ENCODE measurements around the gene EML6. TPM values are rescaled to one million over a fixed set of nuclear protein-coding genes. Genes with fewer than 3 reads are reported as not detected.

EML6 gene
- total RNA-seq = 0.58 and 1.1 TPM in 2 replicates

GRCh38 chr2:54723131-54723995 lies at the start of gene EML6:
Gene EML6 (plus strand): TSS chr2:54723662. CDS start chr2:54725062, 1,400 bp downstream.

Data from regular cardiac myocyte (primary cell).